Fibroblast of skin of abdomen (primary cell): ENCODE data around the gene GP2.

ENCODE experiments used
- DNase-seq: peaks from one replicate; pipeline ENCODE4 v3.0.0-alpha.2; 2013

Gene GP2

DNA sequence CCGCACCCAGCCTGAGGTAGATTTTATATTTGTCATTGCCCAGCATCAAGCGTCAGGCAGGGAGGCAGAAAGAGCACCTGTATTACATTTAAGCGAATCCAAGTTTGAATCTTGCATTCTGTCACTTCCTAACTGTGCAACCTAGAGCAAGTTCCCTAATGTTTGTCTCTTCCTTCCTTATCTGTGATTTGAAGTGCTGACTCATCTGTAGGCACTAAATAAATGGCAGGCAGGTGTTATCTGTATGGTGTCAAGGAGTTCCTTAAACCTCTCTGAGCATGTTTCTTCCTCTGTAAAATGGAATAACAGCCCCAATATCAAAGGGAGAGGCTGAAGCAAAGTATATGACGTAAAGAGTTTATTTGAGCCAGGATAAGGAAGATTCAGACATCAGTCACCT lies 24.3 kb downstream of the GP2 start:
- DNase-seq: no peak

DNA sequence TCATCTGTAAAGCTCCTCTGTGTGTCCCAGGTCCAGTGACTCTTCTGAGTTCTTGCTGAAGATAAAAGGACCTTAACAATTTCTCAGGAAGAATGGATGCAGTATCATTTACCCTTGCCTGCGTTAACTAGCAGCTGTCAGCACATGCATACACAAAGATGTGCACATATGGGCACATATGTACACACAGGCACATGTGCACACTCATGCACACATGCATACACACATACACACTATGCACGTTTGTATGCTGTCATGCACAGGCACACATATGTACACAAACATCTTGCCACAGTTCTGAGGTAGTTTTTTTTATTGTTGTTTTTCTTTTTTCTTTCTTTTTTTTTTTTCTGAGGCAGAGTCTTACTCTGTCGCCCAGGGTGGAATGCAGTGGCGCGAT lies 24.9 kb downstream of the GP2 start:
- DNase-seq: no peak

DNA sequence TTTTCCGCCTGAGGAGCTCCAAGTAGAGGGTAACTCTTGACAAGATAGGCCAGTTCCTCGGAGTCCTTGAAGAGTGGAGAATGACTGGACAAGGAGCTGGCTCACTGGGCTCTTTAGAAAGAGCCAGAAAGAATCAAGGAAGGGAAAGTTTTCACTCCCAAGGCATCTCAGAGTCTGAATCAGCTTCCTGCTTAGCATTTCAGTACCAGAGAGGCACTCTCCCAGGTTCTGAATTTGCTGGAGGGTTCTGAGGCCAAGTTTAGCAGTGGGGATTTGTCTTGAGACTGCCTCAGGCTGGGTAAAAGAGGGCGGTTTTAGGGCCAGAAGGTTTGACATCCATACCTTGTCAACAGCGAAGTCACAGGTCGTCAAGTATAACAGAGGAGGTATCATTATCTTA lies 25.5 kb downstream of the GP2 start:
- DNase-seq: no peak

DNA sequence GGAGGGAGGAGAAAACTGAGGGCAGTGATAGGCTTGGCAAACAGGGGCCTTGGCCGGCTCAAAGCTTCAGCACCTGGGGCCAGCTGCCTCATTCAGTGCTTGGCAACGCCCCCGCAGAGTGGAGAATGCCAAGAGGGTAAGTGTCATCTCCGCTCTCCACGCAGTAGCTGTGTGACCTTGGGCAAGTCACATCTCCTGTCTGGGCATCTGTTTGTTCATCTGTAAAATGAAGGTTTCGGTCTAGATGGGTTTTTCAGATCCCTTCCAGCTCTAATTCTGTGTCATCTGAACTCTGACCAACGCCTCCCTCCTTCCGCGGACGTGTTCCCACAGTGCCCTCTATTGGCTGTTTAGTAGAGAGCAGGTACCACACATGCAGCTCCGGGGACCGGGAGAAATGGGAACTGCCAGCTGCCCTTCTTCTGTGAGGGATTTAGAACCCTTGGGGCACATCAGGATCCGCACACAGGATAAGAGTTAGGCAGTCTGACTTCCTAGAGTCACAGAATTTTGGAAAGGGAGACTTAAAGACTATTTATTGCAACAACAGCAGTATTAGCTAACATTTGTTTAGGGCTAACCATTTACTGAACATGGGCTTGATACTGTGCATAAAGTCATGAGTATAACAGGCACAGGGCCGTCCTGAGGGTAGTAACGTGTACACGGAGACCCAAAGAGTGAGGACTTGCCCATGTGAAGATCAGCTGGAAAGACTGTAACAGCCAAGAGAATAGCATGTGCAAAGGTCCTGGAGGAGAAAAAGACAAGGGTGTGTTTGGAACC lies 26.8 kb downstream of the GP2 start:
- DNase-seq: peak; percentile 27

DNA sequence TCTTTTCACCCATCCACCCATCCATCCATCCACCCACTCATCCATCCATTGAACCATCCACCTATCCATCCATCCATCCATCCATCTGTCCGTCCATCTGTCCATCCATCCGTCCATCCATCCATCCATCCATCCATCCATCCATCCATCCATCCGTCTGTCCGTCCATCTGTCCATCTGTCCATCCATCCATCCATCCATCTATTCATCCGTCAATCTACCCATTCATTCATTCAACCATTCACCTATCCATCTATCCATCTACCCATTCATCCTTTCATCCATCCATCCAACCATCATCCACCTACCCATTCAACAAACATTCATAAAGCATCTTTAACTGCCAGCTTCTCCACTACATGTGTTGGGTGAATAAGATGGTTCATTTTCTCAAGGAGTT lies 28.9 kb downstream of the GP2 start:
- DNase-seq: no peak

DNA sequence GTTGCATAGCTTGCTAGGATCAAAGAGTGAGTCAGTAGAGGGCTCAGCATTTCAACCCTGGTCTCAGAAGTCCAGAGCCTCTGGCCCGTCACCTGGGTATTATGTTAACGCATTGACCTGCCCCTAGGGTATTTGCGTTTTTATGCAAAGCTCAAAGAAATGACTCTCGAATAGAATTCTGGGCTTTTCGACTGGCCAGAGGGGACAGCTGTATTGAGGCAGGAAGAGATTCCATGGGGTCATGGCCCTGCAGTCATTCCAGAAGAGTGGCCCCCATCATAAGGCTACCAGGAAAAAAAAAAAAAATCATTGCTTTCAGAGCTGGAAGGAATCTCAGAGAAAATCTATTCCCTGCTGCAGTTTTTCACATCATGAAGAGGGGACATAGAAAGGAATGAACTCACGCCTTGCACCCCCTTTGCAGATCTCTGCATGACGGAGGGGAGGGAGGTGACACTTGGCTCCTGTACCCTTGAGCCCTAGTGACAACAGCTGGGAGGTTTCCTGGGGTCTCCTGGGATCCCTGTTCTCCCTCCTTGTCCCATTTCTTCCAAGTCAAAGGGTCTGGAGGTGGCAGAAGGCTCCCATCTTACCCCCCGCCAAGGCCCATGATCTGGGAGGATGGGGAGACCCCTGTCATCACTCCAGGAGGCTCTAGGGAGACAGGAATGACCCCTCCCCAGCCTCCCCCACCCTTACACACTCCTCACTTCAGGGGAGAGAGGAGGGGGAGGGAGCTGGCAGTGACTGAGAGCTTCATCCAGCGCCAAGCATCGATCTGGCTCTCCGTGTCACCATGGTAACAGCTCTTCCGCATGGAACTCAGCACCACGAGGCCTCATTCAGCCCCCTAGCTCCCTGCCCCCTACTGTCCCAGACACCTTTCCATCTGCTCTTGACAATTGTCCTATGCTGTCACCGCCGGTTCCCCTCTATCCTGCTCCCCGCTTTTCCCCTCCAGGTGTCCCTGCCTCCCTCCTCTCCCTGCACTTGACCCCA lies 35.8 kb downstream of the GP2 start:
- DNase-seq: no peak

DNA sequence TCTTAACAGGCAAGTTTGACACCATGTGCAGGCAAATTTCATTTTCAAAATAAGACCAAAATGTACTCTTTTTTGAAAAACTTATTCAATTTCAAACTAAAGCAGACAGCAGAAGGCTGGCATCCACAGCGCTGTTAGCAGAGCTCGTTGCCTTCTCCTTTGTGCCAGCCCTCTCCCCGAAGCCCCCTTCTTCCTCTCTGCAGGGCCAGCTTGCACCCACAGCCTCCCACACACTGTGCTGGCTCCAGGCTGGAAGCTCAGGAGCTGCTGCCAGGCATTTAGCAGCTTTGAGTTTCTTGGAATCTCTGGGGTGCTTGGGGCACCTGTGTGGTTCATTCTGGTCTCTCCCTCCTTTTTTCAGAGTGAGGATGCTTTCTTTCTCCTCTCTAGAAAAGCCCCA lies 37.7 kb downstream of the GP2 start:
- DNase-seq: no peak

DNA sequence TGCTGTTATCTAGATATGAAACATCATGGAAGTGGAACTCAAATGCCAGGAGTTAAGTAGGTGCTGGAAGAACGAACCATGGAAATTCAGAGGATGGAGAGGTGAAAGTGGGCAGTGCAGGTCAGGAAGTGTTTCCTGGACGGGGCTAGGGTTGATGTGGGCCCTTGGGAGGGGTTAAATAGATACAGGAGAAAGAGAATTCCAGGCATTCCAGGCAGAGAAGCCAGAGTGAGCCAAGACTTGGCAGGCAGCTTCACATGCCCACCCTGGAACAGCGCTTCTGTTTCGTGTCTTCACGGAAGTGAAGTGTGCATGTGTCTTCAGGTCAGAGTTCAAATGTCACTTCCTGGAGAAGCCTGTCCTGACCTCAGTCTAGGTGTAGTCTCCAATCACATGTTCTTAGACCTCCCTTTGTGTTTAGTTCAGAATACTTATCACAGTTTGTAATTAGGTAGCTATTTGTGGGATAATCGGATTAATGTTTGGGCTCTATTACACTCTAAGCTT lies 41.3 kb downstream of the GP2 start:
- no peak for DNase-seq

DNA sequence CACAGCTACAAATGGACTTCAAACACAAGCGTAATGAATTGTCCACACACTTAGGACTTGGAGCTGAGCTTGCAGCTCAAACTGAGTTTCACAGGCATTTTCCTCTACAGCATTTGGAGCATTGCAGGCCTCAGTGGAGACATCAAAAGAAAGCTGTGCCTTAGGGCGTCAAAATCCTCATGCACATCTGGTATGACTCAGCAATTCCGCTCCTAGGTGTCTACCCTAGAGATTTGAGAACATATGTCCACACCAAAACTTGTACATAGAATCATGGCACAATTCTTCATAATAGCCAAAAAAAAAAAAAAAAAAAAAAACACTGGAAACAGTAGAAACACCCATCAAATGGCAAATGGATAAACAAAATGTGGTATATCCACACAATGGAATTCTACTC lies 47.1 kb downstream of the GP2 start:
- no peak for DNase-seq

DNA sequence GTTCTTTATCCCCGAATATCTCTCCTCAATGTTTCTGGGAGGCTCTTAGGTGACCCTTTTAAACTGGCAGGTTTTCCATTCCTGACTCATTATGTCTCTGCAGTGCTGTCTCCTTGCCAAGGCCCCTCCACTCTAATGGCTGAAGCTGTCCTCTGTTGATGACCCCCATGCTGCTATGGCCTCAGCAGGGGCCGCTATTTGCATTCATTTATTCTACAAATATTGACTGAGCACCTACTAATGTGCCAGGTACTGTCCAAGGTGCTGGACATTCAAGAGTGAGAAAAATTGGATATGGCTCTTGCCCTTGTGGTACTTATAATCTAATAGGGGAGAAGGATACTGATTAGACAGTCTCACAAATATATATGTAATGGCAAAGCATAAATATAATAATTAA lies 55.4 kb downstream of the GP2 start:
- DNase-seq: no peak

DNA sequence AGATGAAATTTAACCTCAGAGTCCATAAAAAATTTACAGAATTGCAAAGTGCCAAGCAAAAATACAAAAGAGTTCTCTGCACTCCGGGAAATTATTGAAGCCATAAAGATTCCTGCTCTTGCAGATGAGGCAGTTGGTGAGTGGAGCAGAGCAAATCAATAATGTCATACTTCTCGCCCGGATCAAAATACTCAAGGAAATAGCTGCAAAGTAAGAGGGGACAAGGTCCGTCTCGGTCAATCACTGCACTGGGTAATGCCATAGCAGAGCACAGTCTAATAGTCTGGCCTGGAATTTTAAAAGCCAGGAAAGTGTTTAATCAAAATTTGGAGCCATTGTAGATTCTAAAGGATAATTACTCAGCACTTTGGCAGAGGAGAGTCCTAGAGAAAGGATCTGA lies 58.9 kb downstream of the GP2 start:
- no peak for DNase-seq

DNA sequence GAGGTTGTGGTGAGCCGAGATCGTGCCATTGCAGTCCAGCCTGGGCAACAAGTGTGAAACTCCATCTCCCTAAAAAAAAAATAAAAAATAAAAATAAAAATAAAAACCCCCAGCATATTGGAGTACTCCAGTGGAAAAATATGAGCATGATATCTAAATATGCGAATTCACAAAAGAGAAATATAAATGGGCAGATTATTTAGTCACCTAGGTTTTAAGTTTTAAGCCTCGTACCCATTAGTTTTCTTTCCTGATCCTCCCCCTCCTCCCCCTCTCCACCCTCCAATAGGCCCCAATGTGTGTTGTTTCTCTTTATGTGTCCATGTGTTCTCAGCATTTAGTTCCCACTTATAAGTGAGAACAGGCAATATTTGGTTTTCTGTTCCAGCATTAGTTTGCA lies 62.3 kb downstream of the GP2 start:
- DNase-seq: no peak

DNA sequence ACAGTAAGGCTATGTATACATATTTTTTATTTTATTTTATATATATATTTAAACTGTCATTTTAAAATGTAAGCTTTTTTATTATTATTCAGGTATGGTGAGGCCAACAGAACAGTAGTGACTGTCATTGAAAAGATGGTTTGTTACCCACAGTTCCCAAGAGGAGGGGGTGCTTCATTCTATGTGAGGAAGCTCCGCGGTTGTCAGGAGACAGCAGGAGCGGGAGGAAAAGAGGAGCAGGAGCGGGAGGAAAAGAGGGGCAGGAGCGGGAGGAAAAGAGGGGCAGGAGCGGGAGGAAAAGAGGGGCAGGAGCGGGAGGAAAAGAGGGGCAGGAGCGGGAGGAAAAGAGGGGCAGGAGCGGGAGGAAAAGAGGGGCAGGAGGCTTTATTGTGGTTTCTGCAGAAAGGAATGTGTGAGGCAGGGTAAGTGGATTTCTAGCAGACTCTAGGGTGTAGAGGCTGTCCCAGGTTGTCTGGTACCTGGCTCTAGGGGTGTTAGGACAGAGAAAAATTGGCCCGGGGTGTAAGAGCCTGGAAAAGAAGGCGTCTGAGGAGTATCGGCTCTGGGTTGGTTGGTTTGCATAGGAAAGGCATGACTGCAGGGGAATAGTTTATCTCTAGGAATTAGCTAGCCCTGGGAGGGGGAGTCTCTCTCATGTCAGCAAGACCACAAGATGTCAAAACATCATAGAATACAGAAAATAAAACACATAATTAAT lies 64.0 kb downstream of the GP2 start:
- no peak for DNase-seq

DNA sequence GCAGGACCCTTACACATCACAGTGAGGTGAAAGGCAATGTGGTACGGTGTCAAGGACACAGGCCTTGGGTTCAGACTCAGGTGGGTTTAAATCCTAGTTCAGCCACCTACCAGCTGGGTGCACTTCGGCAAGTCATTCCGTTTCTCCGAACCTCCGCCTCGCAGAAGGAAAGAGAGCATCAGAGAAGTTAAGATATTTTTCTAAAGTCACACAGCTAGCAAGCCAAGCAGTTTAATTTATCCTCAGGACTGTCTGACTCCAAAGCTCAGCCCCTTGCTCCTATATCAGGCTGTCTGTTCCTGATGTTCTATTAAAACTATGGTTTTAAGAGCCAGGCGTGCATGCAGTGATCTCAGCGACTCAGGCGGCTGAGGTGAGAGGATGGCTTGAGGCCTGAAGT lies 65.1 kb downstream of the GP2 start:
- DNase-seq: no peak

DNA sequence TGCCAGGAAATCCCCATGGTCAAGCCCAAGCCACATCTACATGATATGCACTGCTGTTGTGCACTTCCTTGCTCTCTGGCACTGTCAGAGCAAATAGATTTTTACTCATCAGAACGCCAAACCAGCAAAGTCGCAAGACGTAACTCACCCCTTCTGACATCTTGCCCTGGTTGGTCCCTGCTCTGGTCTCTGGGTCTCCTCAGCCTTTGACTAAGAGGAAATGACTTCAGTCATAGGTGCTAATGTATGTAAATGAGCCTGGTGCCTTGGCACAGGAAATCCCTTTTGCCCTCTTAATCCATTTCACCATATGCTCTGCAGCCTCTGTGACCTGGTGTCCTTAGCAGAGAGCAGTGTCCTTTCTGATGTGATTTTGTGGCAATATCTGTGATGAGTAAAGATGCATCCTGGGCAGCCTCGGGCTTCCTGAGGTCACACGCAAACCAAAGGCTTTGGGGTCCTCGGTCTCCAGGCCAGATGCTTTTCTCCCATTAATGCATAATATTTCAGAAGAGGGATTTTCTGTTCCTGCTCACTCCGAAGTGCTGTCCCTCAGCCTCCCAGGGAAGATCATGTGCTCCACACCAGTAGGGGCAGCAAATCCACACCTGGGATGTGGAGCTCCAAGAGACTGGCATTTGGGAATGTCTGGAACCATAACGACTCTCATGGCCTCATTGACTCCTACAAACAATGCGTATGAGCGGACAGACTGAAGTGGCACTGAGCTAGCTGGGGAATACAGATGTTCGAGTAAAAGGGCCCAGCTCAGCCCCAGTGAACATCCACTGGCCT lies 66.9 kb downstream of the GP2 start:
- DNase-seq: no peak
